Stimulated activated CD8-positive, alpha-beta memory T cell treated with anti-CD3 and anti-CD28 coated beads, Interleukin-12 subunit alpha, Interleukin-12 subunit beta, amount 100 ng/mL, for 24 hours (primary cell): ENCODE data around the gene KDM4D.
"Not testable (repeated sequence)": the region's sequence is repeated elsewhere in the genome, so short reads cannot be mapped to it uniquely, and the experiment has no call there.

ENCODE experiments used
- DNase-seq: peaks from one replicate; pipeline ENCODE4 v3.0.0-alpha.2; 2020; ENCODE audit errors: extremely low read depth

KDM4D gene

GRCh38 chr11:95033051-95033450 is 59.5 kb downstream of the KDM4D start:
- DNase-seq, result no peak

- no peak for DNase-seq
Measured at GRCh38 chr11:95035316-95035715, 61.8 kb downstream of the KDM4D start.

GRCh38 chr11:95037356-95038035 is 64.0 kb downstream of the KDM4D start:
- not testable (repeated sequence) for DNase-seq

- DNase-seq, result no peak
Measured at GRCh38 chr11:95042239-95042638, 68.7 kb downstream of the KDM4D start.

- DNase-seq, result no peak
Measured at GRCh38 chr11:95042906-95043305, 69.4 kb downstream of the KDM4D start.

GRCh38 chr11:95044010-95044409 is 70.5 kb downstream of the KDM4D start:
- no peak for DNase-seq

GRCh38 chr11:95045812-95046211 is 72.3 kb downstream of the KDM4D start:
- DNase-seq, result no peak
